DOHH2 (cell line): ENCODE measurements around the gene KEL.

Experiments used
- H3F3A ChIP-seq: fragments of 200-600 bp; sonication (generic), shearing (Covaris generic); 2 replicates; pipeline ENCODE4 v1.6.0; 2016; ENCODE audit warnings: antibody characterized with exemption, mild to moderate bottlenecking; ENCODE audit not compliant: control insufficient read depth, insufficient read depth
- H3K27ac ChIP-seq: fragments of 200-600 bp; sonication (generic); 2 replicates; pipeline ENCODE4 v1.5.1; 2014; ENCODE audit warnings: low read depth, mild to moderate bottlenecking, low read length, moderate library complexity
- H3K27me3 ChIP-seq: fragments of 200-600 bp; sonication (generic); 2 replicates; pipeline ENCODE4 v1.6.1; 2014; ENCODE audit warnings: mild to moderate bottlenecking, low read length, mixed read lengths; ENCODE audit not compliant: control insufficient read depth
- H3K36me3 ChIP-seq: fragments of 200-600 bp; sonication (generic); 2 replicates; pipeline ENCODE4 v1.6.1; 2014; ENCODE audit warnings: mild to moderate bottlenecking, low read length, moderate library complexity, mixed read lengths; ENCODE audit not compliant: control insufficient read depth
- H3K4me1 ChIP-seq: fragments of 200-600 bp; sonication (generic); 2 replicates; pipeline ENCODE4 v1.6.1; 2014; ENCODE audit warnings: mild to moderate bottlenecking, low read length, mixed read lengths; ENCODE audit not compliant: control insufficient read depth
- H3K4me2 ChIP-seq: fragments of 200-600 bp; sonication (generic); 2 replicates; pipeline ENCODE4 v1.6.0; 2014; ENCODE audit warnings: mild to moderate bottlenecking, low read length, moderate library complexity
- H3K4me3 ChIP-seq: fragments of 200-600 bp; sonication (generic); 2 replicates; pipeline ENCODE4 v1.5.1; 2014; ENCODE audit warnings: mild to moderate bottlenecking, low read length, mixed read lengths
- H3K79me2 ChIP-seq: fragments of 200-600 bp; sonication (generic); 2 replicates; pipeline ENCODE4 v1.6.1; 2014; ENCODE audit warnings: mild to moderate bottlenecking, low read length, mixed read lengths; ENCODE audit not compliant: control insufficient read depth
- H3K9me2 ChIP-seq: fragments of 200-600 bp; sonication (generic); replicated peaks from 2 replicates; pipeline ENCODE4 v1.6.1; 2014; ENCODE audit warnings: mild to moderate bottlenecking, low read length, mixed read lengths; ENCODE audit not compliant: control insufficient read depth
- H3K9me3 ChIP-seq: fragments of 200-600 bp; sonication (generic); 2 replicates; pipeline ENCODE4 v1.6.1; 2014; ENCODE audit warnings: antibody characterized with exemption, low read length, mixed read lengths; ENCODE audit not compliant: control insufficient read depth, insufficient read depth
- H4K20me1 ChIP-seq: fragments of 200-600 bp; sonication (generic); 2 replicates; pipeline ENCODE4 v1.6.0; 2014; ENCODE audit warnings: low read depth, mild to moderate bottlenecking, antibody characterized with exemption, low read length, moderate library complexity; ENCODE audit not compliant: control insufficient read depth, insufficient read depth
- EZH2phosphoT487 ChIP-seq: fragments of 200-600 bp; sonication (generic); IDR thresholded peaks from 2 replicates; pipeline ENCODE4 v1.6.1; 2017; ENCODE audit warnings: borderline replicate concordance, mild to moderate bottlenecking, antibody characterized with exemption, low read length, moderate library complexity, mixed read lengths
- TF ChIP-seq, protein P1 (sequence below): fragments of 200-600 bp; sonication (generic); IDR thresholded peaks from one replicate; pipeline ENCODE4 v1.5.1; 2014; ENCODE audit warnings: antibody characterized with exemption, mild to moderate bottlenecking, low read depth, low read length; ENCODE audit not compliant: poor library complexity, severe bottlenecking

The KEL gene

DNA sequence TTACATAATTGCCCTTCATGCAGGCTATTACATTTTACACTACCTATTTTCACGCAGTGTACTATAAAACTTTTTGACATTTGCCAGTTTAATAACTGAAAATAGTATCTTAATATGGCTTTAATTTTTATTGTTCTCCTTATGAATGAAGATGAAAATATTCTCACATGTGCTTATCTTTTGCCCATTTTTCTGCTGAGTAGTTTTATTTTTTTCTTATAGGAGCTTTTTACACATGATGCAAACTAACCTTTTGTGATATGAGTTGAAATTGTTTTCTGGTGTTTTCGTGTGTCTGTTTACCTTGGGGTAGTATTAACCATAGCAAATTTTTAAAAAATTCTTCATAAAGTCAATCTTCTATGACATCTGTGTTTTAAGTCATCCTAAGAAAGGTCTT is 38.5 kb upstream of the KEL start:
- Histone ChIP-seq H3K9me2 (no peaks in the 10 kb centered on the region), H3K4me1 (peaks cover 14% of the 10 kb centered on the region), H3K79me2 (no peaks in the 10 kb centered on the region), H3K27me3 (no peaks in the 10 kb centered on the region), H3K4me3 (no peak overlapping the region), H3F3A (no peaks in the 10 kb centered on the region), H3K36me3 (no peaks in the 10 kb centered on the region), H3K9me3 (no peaks in the 10 kb centered on the region), H3K4me2 (no peak overlapping the region), H3K27ac (no peak overlapping the region), H4K20me1 (no peaks in the 10 kb centered on the region)
- TF ChIP-seq EZH2phosphoT487, result no peak
- TF ChIP-seq, protein P1, sequence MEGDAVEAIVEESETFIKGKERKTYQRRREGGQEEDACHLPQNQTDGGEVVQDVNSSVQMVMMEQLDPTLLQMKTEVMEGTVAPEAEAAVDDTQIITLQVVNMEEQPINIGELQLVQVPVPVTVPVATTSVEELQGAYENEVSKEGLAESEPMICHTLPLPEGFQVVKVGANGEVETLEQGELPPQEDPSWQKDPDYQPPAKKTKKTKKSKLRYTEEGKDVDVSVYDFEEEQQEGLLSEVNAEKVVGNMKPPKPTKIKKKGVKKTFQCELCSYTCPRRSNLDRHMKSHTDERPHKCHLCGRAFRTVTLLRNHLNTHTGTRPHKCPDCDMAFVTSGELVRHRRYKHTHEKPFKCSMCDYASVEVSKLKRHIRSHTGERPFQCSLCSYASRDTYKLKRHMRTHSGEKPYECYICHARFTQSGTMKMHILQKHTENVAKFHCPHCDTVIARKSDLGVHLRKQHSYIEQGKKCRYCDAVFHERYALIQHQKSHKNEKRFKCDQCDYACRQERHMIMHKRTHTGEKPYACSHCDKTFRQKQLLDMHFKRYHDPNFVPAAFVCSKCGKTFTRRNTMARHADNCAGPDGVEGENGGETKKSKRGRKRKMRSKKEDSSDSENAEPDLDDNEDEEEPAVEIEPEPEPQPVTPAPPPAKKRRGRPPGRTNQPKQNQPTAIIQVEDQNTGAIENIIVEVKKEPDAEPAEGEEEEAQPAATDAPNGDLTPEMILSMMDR, result no peak

DNA sequence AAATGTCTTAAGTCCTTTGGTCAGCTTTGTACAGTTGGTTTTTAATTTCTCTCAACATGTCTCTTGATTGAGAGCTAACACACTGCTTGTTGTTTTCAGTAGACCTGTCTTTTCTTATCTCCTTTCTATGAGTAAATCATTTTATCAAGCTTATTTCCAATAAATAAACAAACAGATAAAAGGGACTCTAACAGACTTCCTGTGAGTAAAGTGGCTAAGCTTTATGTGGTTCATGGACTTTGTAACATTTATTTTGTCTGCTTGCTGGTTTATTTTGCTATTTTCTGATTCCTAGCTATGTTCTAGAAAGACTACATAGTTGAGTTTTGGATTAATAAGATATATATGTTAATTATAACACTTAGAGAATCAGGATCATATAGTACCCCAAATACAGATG is 37.6 kb upstream of the KEL start:
- H3K27ac ChIP-seq, result no peak overlapping the region
- no peaks in the 10 kb centered on the region for H3K27me3 ChIP-seq
- H3K4me3 ChIP-seq, result no peak overlapping the region
- H3F3A ChIP-seq, result no peaks in the 10 kb centered on the region
- TF ChIP-seq EZH2phosphoT487, result no peak
- TF ChIP-seq, protein P1, result no peak
- no peaks in the 10 kb centered on the region for H3K79me2 ChIP-seq
- no peaks in the 10 kb centered on the region for H4K20me1 ChIP-seq
- H3K4me1 ChIP-seq, result peaks cover 11% of the 10 kb centered on the region
- no peaks in the 10 kb centered on the region for H3K9me3 ChIP-seq
- no peaks in the 10 kb centered on the region for H3K36me3 ChIP-seq
- no peaks in the 10 kb centered on the region for H3K9me2 ChIP-seq
- H3K4me2 ChIP-seq, result no peak overlapping the region

DNA sequence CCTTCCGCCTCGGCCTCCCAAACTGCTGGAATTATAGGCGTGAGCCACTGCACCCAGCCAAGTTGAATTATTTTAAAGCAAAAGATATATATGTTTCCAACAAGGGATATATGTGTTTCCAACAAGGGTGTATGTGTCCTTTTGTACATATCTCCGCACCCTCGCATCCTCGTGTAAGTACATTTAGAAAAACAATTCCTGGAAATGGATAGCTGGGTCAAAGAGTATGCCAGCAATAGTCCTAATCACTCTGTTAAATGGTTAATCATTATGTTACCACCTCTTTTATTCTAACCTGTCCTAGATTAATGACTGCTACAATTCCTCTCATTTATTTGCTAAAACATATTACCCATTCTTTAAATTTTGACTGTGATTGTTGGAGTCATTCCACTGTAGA is 36.8 kb upstream of the KEL start:
- no peaks in the 10 kb centered on the region for H3K9me2 ChIP-seq
- no peak overlapping the region for H3K4me2 ChIP-seq
- H3K9me3 ChIP-seq, result no peaks in the 10 kb centered on the region
- H3K79me2 ChIP-seq, result no peaks in the 10 kb centered on the region
- no peak overlapping the region for H3K27ac ChIP-seq
- H3K4me3 ChIP-seq, result no peak overlapping the region
- no peaks in the 10 kb centered on the region for H3K36me3 ChIP-seq
- no peaks in the 10 kb centered on the region for H3K27me3 ChIP-seq
- no peak for TF ChIP-seq EZH2phosphoT487
- TF ChIP-seq, protein P1, result no peak
- no peaks in the 10 kb centered on the region for H3F3A ChIP-seq
- no peaks in the 10 kb centered on the region for H4K20me1 ChIP-seq
- H3K4me1 ChIP-seq, result peaks cover 11% of the 10 kb centered on the region
